Measurements from ENCODE around the gene PRR23C.
"Not testable (repeated sequence)": the region's sequence is repeated elsewhere in the genome, so short reads cannot be mapped to it uniquely, and the experiment has no call there.

PRR23C gene

DNA sequence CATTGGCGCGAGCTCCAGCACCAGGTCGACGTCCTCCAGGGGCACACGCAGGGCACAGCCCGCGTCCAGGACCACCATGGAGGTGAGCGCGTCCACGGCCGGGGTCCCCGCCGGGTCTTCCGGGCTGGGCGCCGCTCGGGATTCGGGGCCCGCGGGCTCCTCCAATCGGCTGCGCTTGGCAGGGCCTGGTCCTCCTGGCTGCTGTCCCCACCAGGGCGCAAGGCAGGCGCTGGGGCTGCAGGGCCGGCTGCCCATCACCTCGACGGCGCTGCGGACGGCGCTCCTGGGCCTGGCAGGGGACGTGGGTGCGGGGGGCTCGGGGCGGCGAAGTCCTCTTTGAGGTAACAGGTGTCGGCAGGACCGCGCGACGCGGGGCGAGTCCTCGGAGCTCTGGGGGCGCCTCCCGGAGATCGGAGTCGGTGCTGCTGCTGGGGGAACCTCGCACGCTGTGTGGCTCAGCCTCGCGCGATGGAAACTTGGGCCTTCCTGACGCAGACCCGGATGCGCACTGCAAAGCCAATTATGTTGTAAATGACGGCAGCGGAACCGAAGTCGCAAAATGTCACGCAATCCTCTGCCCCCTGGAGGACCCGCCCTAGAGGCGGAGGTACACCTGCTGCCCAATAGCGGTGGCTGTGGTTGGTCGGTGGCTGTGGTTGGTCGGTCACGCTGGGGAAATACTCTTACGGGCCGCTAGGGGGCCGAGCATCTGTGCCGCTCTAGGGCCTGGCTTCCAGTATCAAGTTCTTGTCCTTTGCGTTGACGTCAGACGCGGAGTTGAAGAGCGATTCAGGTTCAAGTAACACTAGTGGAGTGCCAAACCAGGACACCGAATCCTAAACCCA lies at the start of gene PRR23C:
TSS of gene PRR23C (minus strand) at position 527 of the 845 bp plus-strand sequence. CDS start at position 255, 272 bp downstream.
- DNase-seq: no peak

GRCh38 chr3:139093840-139094239 lies 49.1 kb upstream of the PRR23C start:
- DNase-seq: no peak

GRCh38 chr3:139088462-139089324 lies 44.0 kb upstream of the PRR23C start:
- DNase-seq: no peak

- DNase-seq: no peak
Observed at GRCh38 chr3:139087621-139088020, 42.9 kb upstream of the PRR23C start.

- DNase-seq: no peak
Observed at GRCh38 chr3:139084176-139084575, 39.5 kb upstream of the PRR23C start.

GRCh38 chr3:139074565-139075115 lies 29.9 kb upstream of the PRR23C start:
- no peak for DNase-seq

GRCh38 chr3:139062918-139063317 lies 18.2 kb upstream of the PRR23C start:
- DNase-seq: no peak

DNA sequence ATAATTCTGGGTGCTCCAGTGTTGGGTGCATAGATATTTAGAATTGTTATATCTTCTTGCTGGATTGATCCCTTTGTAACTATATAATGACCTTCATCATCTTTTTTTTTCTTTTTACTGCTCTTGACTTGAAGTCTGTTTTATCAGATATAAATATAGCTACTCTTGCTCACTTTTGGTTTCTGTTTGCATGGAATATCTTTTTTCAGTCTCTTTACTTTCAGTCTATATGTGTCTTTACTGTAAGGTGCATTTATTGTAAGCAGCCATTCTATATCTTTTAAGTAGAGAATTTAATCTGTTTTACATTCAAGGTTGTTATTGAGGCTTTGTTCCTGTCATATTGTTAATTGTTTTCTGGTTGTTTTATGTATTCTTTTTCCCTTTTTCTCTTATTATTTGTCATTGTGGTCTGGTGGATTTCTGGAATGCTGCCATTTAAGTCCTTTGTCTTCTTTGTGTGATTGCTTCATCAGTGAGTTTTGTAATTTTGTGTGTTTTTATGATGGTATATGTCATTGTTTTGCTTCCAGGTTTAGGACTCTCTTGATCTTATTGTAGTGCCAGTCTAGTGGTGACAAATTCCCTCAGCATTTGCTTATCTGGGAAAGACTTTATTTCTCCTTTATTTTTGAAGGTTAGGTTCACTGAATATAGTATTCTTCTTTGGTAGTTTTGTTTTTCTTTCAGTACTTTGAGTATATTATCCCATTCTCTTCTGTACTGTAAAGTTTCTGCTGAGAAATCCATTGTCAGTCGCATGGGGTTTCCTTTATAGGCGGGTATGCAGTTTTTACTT lies 8.3 kb upstream of the PRR23C start:
- DNase-seq: no peak

DNA sequence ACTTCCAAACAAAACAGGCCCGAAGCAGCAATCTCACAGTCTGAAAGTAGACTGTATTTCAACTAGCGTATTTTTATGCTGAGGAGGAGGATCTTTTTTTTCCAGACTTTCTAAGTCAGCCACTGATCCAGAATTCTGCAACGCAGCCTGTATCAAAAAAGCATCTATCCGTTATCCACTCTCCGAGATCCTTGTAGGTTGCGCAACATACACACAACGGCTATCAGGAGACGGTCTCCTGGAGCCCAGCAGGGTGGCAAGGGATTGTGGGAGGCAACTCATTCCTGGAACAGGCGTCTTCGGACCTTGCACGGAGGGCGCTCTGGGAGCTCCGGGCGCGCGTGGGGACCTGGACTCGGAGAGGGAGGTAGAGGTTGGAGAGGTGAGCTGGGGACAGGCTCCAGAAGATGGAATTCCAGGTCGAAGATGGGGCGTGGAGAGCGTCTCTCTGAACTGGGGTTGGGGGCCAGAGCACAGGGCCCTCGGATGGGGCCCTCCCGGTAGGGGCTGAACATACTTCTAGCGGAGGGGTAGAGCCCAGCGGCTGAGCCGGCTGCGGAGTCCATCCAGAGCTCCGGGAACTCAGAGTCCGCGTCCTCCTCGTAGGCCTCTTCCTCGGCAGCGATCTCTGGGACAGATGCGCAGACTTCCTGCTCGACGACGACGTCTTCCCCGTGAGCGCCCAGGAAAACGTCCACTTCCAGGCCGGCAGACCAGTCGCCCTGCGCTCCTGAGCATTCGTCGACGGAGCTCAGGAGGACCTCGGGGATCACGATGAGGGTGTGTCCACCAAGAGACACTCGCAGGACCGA lies 932 bp downstream of the PRR23C start:
- no peak for DNase-seq

GRCh38 chr3:139037478-139037877 lies 7.2 kb downstream of the PRR23C start:
- DNase-seq: no peak

DNA sequence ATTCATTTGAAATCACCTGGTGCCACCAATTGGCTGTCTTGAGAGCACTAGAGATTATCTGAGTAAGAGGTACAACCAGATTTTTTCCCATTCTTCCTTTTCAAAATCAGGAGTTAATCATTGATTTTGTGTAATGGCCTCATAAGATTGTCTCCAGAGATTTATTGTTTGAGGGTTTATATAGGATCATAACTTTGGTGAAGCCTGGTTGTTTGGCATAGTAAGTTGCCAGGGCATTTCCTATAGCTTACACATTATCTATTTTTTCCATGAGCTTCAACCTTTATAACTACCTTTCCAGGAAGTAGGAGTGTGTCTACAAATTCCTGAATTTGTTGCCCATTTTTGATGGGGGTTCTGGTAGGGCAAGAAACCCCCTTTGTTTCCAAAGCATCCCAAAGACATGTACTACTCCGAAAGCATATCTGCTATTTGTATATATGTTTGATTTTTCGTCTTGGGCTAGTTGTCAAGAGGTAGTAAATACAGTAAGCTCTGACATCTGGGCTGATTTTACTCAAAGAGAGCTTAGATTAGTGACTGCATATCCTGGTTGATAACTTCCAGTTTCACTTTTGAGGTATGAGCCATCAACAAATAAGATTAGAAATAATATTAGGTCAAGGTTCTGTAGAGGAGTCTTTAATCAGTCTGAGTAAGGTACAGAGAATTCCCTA lies 12.2 kb downstream of the PRR23C start:
- no peak for DNase-seq

DNA sequence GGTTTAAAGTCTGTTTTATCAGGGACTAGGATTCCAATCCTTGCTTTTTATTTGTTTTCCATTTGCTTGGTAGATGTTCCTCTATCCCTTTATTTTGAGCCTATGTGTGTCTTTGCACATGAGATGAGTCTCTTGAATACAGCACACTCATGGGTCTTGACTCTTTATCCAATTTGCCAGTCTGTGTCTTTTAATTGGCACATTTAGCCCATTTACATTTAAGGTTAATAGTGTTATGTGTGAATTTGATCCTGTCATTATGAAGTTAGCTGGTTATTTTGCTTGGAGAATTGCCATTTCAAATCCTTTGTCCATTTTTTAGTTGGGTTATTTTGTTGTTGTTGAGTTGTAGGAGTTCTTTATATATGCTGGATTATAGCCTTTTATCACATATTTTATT lies 14.1 kb downstream of the PRR23C start:
- DNase-seq: not testable (repeated sequence)

DNA sequence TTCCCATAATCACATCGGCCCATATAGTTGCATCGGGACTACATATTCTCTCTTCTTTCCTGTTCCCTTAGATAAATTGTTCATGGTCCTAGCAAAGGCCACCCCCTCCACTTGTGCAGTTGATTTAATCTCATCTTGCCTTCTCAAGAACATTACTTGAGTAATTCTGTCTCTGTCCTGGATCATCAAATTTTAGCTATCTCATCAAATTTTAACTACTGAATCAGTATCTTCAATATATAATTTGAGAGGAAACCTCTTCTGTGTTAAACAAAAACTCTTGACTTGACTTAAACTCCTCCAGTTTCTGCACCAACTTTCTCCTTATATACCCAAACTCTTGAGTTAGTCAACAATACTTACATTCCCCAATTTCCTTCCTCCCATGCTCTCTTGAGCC lies 19.7 kb downstream of the PRR23C start:
- DNase-seq: no peak

DNA sequence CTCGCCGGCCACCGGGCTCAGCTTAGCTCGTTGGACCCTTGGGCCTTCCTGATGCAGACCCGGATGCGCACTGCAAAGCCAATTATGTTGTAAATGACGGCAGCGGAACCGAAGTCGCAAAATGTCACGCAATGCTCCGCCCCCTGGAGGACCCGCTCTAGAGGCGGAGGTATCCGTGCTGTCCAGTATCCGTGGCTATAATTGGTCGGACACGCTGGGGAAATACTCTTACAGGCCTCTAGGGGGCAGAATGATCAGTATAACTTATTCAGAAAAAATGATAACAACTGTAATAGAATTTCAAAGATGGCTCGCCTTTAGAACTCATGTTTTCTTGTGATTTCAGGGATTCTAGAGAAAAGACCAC lies 23.8 kb downstream of the PRR23C start, which contains the start of gene PRR23B:
TSS of gene PRR23B (minus strand) at position 59 of the 367 bp plus-strand sequence. CDS start 265 bp downstream, outside the sequence.
- DNase-seq: no peak

DNA sequence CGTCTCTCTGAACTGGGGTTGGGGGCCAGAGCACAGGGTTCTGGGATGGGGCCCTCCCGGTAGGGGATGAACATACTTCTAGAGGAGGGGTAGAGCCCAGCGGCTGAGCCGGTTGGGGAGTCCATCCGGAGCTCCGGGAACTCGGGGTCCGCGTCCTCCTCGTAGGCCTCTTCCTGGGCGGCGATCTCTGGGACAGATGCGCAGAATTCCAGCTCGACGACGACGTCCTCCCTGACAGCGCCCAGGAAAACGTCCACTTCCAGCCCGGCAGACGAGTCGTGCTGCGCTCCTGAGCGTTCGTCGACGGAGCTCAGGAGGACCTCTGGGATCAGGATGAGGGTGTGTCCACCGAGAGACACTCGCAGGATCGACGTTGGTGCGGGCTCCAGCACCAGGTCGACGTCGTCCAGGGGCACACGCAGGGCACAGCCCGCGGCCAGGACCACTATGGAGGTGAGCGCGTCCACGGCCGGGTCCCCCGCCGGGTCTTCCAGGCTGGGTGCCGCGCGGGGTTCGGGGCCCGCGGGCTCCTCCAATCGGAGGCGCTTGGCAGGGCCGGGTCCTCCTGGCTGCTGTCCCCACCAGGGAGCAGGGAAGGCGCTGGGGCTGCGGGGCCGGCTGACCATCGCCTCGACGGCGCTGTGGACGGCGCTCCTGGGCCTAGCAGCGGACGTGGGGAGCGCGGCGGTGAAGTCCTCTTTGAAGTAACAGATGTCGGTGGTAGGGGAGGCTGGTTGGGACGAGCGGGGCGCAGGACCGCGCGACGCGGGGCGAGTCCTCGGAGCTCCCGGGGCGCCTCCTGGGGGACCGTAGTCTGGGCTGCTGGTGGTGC lies 24.4 kb downstream of the PRR23C start:
- DNase-seq: no peak

DNA sequence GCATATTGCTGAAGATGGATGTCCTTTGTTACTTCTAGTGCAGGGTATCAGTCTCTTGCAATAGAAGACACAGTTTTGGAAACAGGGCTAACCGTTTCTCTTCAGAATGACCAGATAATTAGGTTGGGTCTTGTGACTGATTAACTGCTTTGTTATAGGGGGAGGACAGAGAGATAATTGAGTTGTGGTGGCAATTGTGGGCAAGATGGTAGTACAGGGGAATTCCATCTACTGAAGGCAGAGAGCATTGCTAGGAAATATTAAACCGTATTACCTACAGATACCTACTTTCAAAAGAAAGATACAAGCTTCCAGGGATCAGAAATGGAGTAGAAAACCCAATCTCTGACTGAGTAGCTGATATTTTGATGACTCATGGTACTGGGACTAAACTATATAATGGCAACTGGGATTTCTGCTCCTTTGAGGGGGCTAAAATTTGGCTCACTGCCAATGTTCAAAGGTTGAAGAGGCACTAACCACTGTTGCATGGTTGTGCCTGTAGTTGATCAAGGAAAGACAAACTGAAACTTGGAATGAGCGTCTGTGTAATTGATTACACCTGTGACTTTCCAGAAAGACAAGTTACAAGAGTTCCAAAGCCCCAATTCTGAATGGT lies 28.2 kb downstream of the PRR23C start:
- DNase-seq: no peak

DNA sequence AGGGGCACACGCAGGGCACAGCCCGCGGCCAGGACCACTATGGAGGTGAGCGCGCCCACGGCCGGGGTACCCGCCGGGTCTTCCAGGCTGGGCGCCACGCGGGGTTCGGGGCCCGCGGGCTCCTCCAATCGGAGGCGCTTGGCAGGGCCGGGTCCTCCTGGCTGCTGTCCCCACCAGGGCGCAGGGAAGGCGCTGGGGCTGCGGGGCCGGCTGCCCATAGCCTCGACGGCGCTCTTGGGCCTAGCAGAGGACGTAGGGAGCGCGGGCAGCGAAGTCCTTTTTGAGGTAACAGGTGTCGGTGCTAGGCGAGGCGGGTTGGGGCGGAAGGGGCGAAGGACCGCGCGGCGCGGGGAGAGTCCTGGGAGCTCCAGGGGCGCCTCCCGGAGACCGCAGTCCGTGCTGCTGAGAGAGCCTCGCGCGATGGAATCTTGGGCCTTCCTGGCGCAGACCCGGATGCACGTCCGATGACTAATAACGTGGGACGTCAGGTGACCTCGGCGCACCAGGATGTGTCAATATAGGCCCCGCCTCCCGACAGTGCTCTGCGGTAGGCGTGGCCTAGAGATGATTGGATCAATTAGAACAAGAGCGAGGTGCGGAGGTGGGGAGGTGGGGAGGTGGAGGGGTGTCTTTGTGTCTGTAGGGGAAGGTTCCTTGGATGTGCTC lies 38.5 kb downstream of the PRR23C start, which contains the start of gene PRR23A:
TSS of gene PRR23A (minus strand) at position 218 of the 666 bp plus-strand sequence. CDS start at position 218, 0 bp downstream.
- no peak for DNase-seq

GRCh38 chr3:139005356-139005993 lies 39.2 kb downstream of the PRR23C start:
- no peak for DNase-seq
